Naive thymus-derived CD8-positive, alpha-beta T cell (primary cell): ENCODE measurements around the gene SEPTIN5. TPM values are rescaled to one million over a fixed set of nuclear protein-coding genes. Genes with fewer than 3 reads are reported as not detected.

Source experiments
- ATAC-seq, 2 donors: fragments of 150-1000 bp; cut with Tn5 transposase in 1 of 2; sonication (Bioruptor Pico), chemical (Tn5 transposase) in 1 of 2; 1 replicate in 1 of 2; 2 replicates in 1 of 2; pipeline ENCODE4 v1.10.0; 2021; ENCODE audit warnings: mild to moderate bottlenecking in 2 of 2, moderate library complexity in 2 of 2
- POLR2A ChIA-PET: fragments of 350-600 bp; sonication (Branson Sonifier 250); formaldehyde crosslinking; loops from one replicate; lab custom pipeline; 2021; ENCODE audit warnings: antibody characterized with exemption; lab: Charles Lee
- DNase-seq, 10 donors: peaks; one replicate each; pipeline versions ENCODE4 v3.0.0 to v3.0.0-alpha.2; 2020 to 2022
- H3K27ac Mint-ChIP-seq, 10 donors: one replicate each; pipeline ENCODE4 v1.8.0; 2020 to 2022; ENCODE audit warnings: mild to moderate bottlenecking in 10 of 10, mixed read lengths in 10 of 10, moderate library complexity in 4 of 10, inconsistent platforms in 1 of 10
- H3K27me3 Mint-ChIP-seq, 5 donors: one replicate each; pipeline ENCODE4 v1.8.0; 2021 to 2022; ENCODE audit warnings: mixed read lengths in 5 of 5
- H3K36me3 Mint-ChIP-seq, 3 donors: one replicate each; pipeline ENCODE4 v1.8.0; 2020 to 2022; ENCODE audit warnings: mixed read lengths in 3 of 3, mild to moderate bottlenecking in 2 of 3, inconsistent platforms in 1 of 3
- H3K4me1 Mint-ChIP-seq, 4 donors: one replicate each; pipeline ENCODE4 v1.8.0; 2021 to 2022; ENCODE audit warnings: mixed read lengths in 4 of 4
- H3K4me3 Mint-ChIP-seq, 10 donors: one replicate each; pipeline ENCODE4 v1.8.0; 2020 to 2022; ENCODE audit warnings: mild to moderate bottlenecking in 10 of 10, mixed read lengths in 10 of 10, moderate library complexity in 6 of 10, inconsistent platforms in 1 of 10
- H3K9me3 Mint-ChIP-seq, 9 donors: one replicate each; pipeline ENCODE4 v1.8.0; 2020 to 2022; ENCODE audit warnings: mixed read lengths in 9 of 9, mild to moderate bottlenecking in 3 of 9, inconsistent platforms in 1 of 9, moderate library complexity in 1 of 9
- polyA plus RNA-seq, 3 donors: library from polyadenylated mRNA; unstranded; fragments of 300-500 nt; fragmentation: Illumina TruSeq; gene quantifications; one replicate each; pipeline ENCODE4 v1.2.3, GENCODE V29; 2021
- total RNA-seq, 8 experiments: library from RNA in 2 of 8; stranded (reverse) in 2 of 8; gene quantifications; one replicate each; pipeline ENCODE4 v1.2.3 and lab custom pipeline; 2021 to 2026

Gene SEPTIN5
- total and polyA plus RNA-seq, 5 experiments from 2014 or later, result 0.32 to 1.5 (median 0.55) TPM; not detected in 2

- DNase-seq (no peak), ATAC-seq (no peak)
- Mint-ChIP-seq H3K4me1 (no peaks in the 10 kb centered on the region), H3K9me3 (no peaks in the 10 kb centered on the region), H3K36me3 (no peaks in the 10 kb centered on the region), H3K4me3 (no peak overlapping the region), H3K27ac (no peak overlapping the region), H3K27me3 (peaks cover 0 to 12% (median 6%) of the 10 kb centered on the region in 5 donors)
- POLR2A ChIA-PET, result no interaction called here
These were observed 33.8 kb downstream of the SEPTIN5 start for GRCh38 chr22:19748139-19748538.

DNA sequence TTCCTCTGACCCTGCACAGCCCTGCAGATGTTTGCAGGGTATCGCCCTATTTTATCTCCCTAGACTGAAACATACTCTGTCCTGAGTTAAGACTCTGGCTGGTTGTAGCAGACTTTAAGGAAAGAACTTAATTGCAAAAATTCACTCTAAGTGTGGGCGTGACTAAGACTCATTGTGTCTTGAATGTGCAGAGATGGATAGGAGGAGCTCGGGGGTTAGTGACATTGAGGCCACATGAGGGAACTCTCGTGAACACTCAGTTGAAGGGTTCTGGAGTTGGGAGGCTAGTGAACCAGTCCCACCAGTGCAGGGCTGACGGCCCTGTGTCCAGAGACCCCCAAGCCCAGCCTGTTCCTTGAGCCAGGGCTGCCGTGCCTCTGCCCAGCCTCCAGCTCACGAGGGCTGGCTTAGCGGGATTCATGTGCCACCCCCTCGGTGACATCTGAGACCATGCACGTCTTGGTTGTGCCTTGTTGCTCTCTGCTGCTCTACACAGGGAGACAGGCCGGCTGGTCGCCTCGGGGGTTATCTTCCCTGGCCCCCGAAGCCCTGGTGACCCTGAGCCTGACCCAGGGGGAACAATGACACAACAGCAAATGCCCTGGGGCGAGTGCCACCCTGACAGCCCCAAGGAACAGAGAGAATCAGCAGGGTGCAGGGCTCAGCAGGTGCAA is 34.8 kb downstream of the SEPTIN5 start:
- H3K27me3 Mint-ChIP-seq, result peaks cover 0 to 21% (median 13%) of the 10 kb centered on the region in 5 donors
- DNase-seq (no peak), ATAC-seq (no peak)
- no peaks in the 10 kb centered on the region for H3K4me1 Mint-ChIP-seq
- no peak overlapping the region for H3K27ac Mint-ChIP-seq
- H3K9me3 Mint-ChIP-seq, result no peaks in the 10 kb centered on the region
- no peaks in the 10 kb centered on the region for H3K36me3 Mint-ChIP-seq
- no peak overlapping the region for H3K4me3 Mint-ChIP-seq
- POLR2A ChIA-PET, result no interaction called here

- POLR2A ChIA-PET, result no interaction called here
- ATAC-seq (no peak), DNase-seq (no peak)
- Mint-ChIP-seq H3K4me3 (no peak overlapping the region), H3K27me3 (peaks cover 0 to 29% (median 14%) of the 10 kb centered on the region in 5 donors), H3K27ac (no peak overlapping the region), H3K9me3 (no peaks in the 10 kb centered on the region), H3K4me1 (peaks cover 0 to 1% (median under 1%) of the 10 kb centered on the region in 4 donors), H3K36me3 (no peaks in the 10 kb centered on the region)
These were observed 35.6 kb downstream of the SEPTIN5 start for GRCh38 chr22:19749876-19750275.

DNA sequence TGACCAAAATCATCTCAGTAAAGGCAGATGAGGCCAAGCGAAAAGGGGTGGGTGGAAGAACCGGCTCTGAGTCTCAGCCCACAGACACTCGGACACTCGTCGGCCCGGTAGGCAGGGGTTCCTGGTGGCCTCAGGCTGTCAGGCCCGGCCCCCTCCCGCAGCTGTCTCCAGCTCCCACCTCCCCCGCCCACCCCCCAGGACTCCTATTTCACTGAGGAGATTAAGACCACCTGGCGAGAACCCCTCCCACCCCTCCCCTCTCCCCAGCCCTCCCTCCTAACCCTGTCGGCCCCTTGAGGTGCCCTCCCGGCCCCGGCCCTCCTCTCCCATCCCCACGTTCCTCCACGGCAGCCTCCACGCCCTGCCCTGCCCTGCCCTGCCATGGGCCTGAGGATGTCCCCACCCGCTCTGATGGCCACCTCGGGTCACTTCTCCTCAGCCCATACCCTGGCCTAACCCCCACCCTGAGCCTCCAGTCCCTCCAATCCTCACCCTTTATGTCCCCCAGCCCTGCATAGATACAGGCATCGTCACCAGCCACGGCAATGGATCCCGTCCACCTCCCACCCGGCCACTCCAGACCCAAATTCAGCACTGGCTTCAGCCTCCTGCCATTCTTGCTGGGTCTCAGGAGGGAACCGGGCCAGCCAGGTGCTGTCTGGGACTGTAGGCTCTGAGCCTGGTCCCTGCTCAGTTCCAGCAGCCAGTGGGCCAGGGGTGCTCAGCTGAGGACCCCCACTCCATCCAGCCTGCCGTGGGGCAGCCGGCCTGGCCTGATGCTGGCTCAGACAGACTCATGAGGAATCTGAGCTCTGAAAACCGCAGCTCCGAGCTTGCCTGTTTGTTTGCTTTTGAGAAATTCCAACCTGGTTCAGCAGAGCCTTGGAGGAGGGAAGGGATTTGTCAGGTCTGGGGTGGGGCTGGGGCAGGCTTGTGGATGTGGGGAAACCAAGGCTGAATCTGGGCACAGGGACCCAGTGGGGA is 36.5 kb downstream of the SEPTIN5 start:
- DNase-seq (no peak), ATAC-seq (no peak)
- POLR2A ChIA-PET, result no interaction called here
- Mint-ChIP-seq H3K36me3 (no peaks in the 10 kb centered on the region), H3K4me3 (no peak overlapping the region), H3K4me1 (peaks cover 3 to 6% (median 3%) of the 10 kb centered on the region in 4 donors), H3K27ac (no peak overlapping the region), H3K27me3 (peaks cover 2 to 37% (median 15%) of the 10 kb centered on the region in 5 donors), H3K9me3 (no peaks in the 10 kb centered on the region)

DNA sequence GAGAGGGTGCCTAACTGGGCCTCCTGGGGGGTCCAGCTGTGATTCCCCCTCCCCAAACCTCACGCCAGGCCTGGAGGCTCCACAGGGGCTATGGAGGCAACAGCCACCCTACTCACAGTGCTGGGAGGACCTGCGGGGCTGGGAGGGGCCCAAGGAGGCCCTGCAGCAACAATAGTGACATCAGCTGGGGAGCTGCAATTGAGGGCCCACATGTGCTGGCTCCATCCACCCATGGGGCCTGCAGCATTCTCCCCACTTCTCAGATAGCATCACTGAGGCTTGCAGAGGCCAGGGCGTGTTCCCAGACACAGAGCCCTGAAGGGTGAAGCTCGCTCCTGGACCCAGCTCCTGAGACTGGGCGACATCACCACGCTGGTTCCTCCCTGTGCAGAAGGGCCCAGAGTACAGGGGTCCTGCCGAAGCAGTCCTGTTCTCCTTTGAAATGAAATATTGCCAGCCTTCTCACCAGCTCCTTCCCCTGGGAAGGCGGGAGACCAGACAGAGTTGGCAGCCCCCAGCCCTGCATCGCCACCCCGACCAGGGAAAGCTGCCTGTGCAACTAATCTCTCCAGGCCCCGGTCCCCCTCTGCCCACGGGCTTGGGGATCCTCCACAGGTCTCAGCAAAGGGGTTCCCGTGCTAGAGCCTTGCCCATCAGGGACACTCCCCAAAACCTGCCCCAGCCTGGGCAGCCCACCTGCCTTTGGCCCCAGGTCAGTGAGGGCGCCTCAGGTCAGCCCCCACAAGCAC is 37.4 kb downstream of the SEPTIN5 start:
- Mint-ChIP-seq H3K9me3 (no peaks in the 10 kb centered on the region), H3K36me3 (no peaks in the 10 kb centered on the region), H3K4me3 (no peak overlapping the region), H3K27me3 (peaks cover 6 to 45% (median 21%) of the 10 kb centered on the region in 5 donors), H3K4me1 (peaks cover 5 to 12% (median 11%) of the 10 kb centered on the region in 4 donors), H3K27ac (no peak overlapping the region)
- no peak for DNase-seq
- POLR2A ChIA-PET, result no interaction called here
- no peak for ATAC-seq

GRCh38 chr22:19753090-19753842 is 39.0 kb downstream of the SEPTIN5 start:
- DNase-seq, result no peak
- Mint-ChIP-seq H3K27me3 (peaks cover 11 to 56% (median 31%) of the 10 kb centered on the region in 5 donors), H3K4me3 (no peak overlapping the region), H3K4me1 (peaks cover 11 to 24% (median 19%) of the 10 kb centered on the region in 4 donors), H3K9me3 (no peaks in the 10 kb centered on the region), H3K36me3 (no peaks in the 10 kb centered on the region), H3K27ac (no peak overlapping the region)
- ATAC-seq, result no peak
- POLR2A ChIA-PET, result no interaction called here

DNA sequence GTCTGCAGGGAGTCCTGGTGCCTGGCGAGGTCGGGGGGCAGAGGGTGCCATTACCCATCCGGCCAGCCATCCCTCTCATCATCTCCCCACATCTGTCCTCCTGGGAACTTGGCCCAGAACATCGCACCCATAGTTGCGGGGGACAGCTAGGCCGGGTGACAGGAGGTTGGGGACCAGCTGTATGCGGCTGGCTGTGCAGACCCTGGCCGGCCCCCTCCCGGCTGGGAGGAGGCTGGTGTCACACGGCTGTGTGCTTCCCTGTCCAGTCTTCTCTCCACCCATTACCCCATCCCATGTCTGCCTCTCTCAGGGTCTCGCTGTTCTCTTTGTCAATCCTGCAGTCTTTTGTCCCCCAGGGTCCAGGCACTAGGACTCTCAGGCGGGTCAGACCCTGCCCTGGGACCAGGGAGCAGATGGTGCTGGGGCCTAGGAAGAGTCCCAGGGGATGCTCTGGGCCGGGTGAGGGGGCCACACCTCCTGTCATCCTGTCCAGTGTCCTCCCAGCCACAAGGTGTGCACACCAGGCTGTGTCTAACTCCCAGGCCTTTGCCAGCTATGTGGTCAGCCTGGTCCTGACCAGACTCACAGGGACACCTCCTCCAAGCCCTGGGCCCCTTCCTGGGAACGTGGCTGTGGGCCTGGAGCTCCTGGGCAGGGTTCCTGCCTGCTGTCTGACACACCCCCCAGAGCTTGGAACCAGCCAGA is 39.8 kb downstream of the SEPTIN5 start:
- POLR2A ChIA-PET, result no interaction called here
- Mint-ChIP-seq H3K9me3 (no peaks in the 10 kb centered on the region), H3K4me1 (peaks cover 11 to 25% (median 20%) of the 10 kb centered on the region in 4 donors), H3K27me3 (peaks cover 11 to 61% (median 31%) of the 10 kb centered on the region in 5 donors), H3K27ac (peak overlapping the region in 2 of 10 donors; percentile 5 to 43), H3K4me3 (peak overlapping the region in 4 of 10 donors; percentile 13 to 78 (median 37)), H3K36me3 (no peaks in the 10 kb centered on the region)
- no peak for ATAC-seq
- no peak for DNase-seq

- H3K4me1 Mint-ChIP-seq, result peaks cover 14 to 31% (median 24%) of the 10 kb centered on the region in 4 donors
- DNase-seq (no peak), ATAC-seq (no peak)
- POLR2A ChIA-PET, result no interaction called here
- H3K4me3 Mint-ChIP-seq, result peak overlapping the region in 7 of 10 donors; percentile 14 to 78 (median 22)
- H3K27me3 Mint-ChIP-seq, result peaks cover 12 to 66% (median 35%) of the 10 kb centered on the region in 5 donors
- no peaks in the 10 kb centered on the region for H3K9me3 Mint-ChIP-seq
- H3K36me3 Mint-ChIP-seq, result peaks cover 0 to under 1% (median under 1%) of the 10 kb centered on the region in 3 donors
- peak overlapping the region in 1 of 10 donors; percentile 5 for H3K27ac Mint-ChIP-seq
These were observed 40.4 kb downstream of the SEPTIN5 start for GRCh38 chr22:19754701-19755144.

DNA sequence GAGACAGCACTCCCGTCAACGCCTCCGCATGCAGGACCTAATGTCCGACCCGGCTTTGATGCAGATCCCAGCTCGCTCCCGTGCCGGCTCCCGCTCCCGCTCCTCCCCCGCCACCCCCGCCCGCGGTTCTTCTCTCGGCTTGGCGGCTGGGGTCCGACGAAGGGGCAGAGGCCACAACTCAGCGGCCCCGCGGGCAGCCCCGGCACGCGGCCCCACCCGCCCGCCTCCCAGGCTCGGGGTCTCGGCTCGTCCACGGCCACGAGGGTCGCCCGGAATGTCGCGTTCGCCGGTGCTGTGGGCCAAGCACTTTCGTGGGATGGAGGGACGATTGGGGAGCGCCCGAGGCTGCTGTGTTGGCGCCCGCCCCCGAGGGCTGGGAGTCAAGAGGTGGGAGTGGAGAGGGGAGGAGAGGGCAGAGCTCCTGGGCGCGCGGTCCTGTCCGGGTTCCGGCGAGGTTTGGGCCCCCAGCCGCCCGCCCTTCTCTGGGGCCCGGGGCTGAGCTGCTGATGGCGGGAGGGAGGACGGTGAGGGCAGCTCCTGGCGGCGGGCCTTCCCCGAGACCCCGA is 40.9 kb downstream of the SEPTIN5 start:
- Mint-ChIP-seq H3K9me3 (no peaks in the 10 kb centered on the region), H3K27ac (no peak overlapping the region), H3K36me3 (peaks cover 2 to 6% (median 5%) of the 10 kb centered on the region in 3 donors), H3K27me3 (peaks cover 17 to 71% (median 40%) of the 10 kb centered on the region in 5 donors), H3K4me1 (peaks cover 20 to 36% (median 29%) of the 10 kb centered on the region in 4 donors), H3K4me3 (peak overlapping the region in 7 of 10 donors; percentile 14 to 78 (median 52))
- ATAC-seq (no peak), DNase-seq (no peak)
- POLR2A ChIA-PET, result interaction anchor here (1.8 kb wide), 1 partner anchor 137 kb away, joined by 6 read pairs; no protein-coding TSS in a partner anchor

- POLR2A ChIA-PET, result interaction anchor here (0.6 to 1.8 kb wide), 7 partner anchors 98 to 157 kb away, joined by 3 to 6 read pairs (median 3); no protein-coding TSS in a partner anchor
- Mint-ChIP-seq H3K4me3 (peak overlapping the region; percentile 10 to 85 (median 76)), H3K27me3 (peaks cover 18 to 70% (median 42%) of the 10 kb centered on the region in 5 donors)
These were observed 41.5 kb downstream of the SEPTIN5 start for GRCh38 chr22:19755722-19756287.

More at GRCh38 chr22:19755722-19756287, 41.5 kb downstream of the SEPTIN5 start:
- DNase-seq (no peak), ATAC-seq (no peak)
- no peaks in the 10 kb centered on the region for H3K9me3 Mint-ChIP-seq
- peaks cover 2 to 8% (median 6%) of the 10 kb centered on the region in 3 donors for H3K36me3 Mint-ChIP-seq
- H3K27ac Mint-ChIP-seq, result peak overlapping the region in 1 of 10 donors; percentile 43
- peaks cover 21 to 39% (median 30%) of the 10 kb centered on the region in 4 donors for H3K4me1 Mint-ChIP-seq
